ENCODE data around the gene LAMA5.

Gene LAMA5

DNA sequence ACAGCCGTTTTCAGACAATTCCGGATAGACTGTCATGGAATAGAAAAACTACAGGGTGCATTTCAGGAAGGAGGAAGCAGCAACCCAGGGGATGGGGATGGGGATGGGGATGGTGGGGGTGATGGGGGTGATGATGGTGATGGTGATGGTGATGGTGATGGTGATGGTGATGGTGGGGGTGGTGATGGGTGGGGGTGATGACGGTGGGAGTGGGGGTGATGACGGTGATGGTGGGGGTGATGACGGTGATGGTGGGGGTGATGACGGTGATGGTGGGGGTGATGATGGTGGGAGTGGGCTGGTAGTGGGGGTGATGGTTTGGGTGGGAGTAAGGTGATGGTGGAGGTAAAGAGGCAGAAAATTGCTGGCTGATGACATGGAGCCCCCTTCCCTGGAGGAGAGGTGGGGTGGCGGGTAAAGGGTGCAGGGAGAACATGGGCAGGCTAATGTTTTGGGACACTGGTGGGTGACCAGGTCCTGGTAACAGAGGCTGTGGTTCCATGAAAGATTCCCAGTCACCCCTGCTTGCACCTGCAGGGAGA, 17.5 kb downstream of the LAMA5 start:
- DNase-seq (ENCODE audit: low read depth) = no peak

DNA sequence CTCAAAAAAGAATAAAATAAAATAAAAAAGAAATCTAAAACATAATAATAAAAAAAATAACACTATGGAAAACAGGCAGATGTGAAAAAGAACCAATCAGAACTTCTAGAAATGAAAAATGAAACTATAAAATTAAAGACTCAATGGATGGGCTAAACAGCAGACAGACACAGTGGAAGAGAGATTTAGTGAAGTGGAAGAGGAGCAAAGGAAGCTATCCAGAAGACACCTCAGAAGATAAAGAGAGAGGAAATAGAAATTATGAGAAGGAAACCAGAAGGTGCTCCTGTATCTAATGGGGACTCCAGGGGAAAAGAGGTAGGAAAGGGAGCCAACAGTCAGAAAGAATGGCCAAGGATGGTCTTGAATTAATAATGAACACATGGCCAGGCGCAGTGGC, 18.5 kb downstream of the LAMA5 start:
- no peak for DNase-seq (ENCODE audit: low read depth)

DNA sequence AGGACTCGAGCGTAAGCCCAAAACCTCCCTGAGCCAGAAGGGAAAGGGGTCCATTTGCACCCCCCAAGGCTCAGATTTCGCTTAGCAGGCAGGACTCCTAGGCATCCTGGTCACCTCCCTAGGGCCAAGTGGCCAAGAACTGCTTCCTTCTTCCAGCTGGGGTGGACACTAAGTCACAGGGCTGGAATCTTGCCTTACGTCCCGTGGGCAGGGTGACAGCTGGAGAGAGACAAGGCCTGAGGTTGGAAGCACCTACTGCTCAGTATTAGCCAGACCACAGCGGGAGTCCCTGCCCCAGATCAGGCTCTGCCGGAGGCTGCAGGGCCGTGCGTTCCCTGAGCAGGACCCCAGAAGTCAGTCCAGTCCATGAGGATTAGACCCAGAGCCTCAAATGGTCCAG, 19.7 kb downstream of the LAMA5 start:
- DNase-seq (ENCODE audit: low read depth) = no peak

DNA sequence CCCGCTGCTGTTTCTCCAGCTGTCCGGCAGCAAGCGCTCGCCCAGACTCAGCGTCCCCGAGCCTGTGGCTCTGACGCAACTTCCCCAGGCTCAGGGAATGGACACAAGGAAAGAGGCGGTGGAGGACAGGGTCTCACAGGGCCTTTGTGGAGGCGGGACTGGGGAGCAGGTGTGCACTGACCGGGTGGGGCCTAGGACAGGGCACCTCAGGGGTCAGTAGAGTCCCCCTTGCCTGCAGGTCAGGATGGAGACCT, 20.0 kb downstream of the LAMA5 start:
- no peak for DNase-seq (ENCODE audit: low read depth)

DNA sequence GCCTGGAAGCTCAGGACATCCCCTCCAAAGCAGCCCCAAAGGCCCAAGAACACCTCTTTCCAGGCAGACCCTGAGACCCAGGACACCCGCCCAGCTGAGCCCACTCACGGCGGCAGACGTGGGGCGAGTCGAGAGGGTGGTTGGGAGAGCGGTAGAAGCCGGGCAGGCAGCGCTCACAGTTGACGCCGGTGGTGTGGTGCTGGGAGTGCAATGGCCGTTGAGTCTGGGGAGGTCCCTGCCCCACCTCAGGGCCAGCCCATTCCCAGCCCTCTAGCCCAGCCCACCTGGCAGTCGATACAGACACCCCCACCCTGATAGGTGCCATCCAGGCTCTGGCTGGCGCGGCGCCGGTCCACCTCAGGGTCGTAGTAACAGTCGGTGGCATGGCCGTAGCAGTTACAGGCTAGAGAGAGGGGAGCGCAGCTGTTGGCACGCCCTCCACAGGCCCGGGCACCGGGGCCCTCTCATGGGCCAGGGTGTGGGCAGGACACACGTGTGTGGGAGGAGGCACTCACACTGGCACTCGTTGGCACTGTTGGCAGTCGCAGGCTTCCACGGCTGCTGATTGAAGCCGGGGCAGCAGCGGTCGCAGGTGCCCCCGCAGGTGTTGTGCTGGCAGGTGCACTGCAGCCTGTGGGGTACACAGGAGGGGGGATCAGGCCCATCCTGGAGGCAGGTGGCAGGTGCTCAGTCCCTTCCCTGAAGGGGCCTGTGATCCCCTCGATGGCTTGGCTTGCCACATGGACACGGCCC, 20.5 kb downstream of the LAMA5 start:
- DNase-seq (ENCODE audit: low read depth) = no peak

DNA sequence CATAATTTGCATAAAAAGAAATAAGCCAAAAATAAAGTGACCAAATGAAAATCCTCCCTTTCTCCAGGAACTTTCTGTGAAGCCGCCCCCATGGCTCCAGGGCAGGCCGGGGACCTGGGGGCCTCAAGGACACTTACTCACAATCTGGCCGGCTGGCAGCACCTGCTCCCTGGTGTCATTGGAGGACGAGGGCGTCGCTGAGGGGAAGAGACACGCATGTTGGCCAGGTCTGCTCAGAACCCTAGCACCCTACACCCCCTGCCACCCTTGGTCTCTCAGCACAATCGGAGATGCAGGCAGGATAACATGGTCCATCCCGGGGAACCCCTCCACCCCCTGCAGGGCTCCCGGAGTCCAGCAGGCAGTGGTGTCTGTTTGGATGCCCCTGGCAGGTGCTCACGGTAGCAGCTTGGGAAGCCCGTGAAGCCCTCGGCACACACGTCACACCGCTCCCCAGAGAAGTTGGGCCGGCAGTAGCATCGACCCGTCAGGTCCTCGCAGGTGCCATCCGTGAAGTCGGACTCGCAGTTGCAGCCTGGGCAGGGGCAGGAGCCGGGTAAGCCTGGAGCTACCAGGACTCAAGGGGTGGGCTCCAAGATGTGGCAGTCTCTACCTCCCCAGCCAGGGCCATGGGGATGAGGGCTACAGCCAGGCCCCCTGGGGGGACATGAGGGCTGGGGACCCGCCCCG, 21.3 kb downstream of the LAMA5 start:
- DNase-seq (ENCODE audit: low read depth) = no peak

DNA sequence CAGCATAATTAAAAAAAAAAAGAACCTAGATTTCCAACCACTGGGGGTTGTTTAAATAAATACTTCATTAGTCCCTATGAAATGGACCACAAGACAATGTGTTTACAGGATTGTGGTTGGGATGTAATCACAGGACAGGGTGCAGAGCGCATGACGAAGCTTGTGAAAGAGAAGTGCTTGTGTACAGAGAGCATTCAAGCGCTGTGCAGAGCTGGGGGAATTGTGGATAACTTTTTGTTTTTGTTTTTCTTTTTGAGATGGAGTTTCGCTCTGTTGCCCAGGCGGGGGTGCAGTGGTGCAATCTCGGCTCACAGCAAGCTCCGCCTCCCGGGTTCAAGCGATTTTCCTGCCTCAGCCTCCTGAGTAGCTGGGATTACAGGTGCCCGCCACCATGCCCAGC, 22.3 kb downstream of the LAMA5 start:
- no peak for DNase-seq (ENCODE audit: low read depth)

DNA sequence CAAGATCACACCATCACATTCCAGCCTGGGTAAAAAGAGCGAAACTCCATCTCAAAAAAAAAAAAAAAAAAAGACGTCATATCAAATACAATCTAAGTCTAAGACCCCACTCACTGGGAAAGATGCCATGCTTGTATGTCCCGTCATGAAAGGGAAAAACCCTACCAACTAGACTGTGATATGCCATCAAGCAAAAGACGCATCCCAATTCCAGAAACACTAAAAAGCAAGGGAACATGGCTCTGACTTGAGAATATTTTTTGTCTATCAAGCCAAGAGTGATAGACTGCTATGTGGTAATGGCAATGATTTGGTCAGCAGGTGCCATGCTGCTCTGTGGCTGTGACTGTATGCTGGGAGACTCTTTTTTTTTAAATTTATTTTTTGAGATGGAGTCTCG, 23.0 kb downstream of the LAMA5 start:
- no peak for DNase-seq (ENCODE audit: low read depth)

DNA sequence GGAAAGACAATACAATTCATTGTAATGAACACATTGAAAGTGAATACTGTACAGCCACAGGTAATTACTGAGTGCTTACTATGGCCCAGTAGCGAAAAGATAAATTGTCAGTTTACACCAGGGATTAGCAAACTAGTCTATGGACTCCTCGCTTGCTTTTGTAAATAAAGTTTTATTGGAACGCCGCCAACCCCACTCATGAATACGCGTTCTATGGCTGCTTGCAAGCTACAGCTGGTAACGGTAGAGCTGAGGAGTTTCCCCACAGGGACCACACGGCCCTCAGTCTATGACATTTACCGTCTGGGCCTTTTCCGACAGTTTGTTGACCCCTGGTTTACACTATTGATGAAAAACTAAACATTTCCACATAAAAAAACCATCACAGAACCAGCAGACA, 24.2 kb downstream of the LAMA5 start:
- no peak for DNase-seq (ENCODE audit: low read depth)

DNA sequence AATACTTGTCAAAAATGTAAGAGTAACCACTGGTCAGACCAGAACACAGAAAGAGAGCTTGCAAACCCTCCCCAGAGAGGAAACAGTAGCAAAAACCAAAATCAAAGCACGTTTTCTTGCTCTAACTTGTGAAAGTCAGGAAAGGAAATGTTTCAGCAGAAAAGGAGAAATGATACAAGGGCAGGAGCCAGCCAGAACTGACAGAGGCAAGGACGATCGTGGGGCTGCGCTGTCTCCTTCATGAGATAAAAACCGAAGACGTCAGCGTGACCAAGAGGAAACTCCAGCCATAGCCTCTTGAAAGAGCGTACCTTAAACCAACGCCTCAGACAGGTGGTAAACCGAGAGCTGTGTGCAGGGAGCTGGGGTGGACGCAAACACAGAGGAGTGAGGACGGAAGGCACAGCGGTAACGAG, 27.5 kb downstream of the LAMA5 start:
- DNase-seq (ENCODE audit: low read depth) = no peak

DNA sequence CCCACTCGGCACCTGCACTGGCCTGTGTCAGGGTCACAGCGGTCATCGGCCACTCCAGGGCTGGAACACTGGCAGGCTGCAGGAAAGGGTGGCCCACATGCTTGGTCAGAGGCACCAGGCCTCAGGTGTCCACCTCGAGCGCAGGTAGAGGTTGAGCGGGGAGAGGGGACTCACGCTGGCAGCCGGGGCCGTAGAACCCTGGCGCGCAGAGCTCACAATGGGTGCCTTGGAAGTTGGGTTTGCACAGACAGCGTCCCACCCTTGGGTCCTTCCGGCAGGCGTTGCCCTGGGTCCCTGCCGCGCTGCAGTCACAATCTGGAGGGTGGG, 28.9 kb downstream of the LAMA5 start:
- no peak for DNase-seq (ENCODE audit: low read depth)

DNA sequence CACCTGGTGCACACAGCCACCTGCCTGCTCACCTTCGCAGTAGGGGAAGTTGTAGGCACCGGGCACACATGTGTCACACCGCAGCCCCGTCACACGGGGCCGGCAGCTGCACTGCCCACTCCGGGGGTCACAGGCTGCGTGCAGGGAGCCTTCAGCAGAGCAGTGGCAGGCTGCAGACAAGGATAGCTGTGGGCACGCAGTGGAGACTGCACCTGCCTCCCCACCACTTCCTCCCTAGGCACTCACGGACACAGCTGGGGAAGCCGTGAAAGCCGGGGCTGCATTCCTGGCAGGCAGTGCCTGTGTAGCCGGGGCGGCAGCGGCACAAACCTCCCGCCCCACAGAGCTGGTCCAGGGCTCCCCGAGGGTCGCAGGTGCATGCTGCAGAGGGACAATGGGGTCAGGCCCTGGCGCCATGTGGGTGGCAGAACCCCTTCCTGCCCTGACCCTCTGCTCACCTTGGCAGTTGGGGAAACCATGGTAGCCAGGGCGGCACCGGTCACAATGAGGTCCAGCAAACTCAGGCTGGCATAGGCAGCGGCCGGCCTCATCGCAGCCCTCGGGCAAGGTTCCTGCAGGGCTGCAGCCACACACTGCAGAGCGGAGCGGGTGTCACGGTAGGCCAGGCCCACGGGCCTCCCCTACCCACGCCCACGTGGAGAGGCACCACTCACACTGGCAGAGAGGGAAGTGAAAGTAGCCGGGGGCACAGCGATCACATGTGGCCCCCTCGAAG, 29.4 kb downstream of the LAMA5 start:
- no peak for DNase-seq (ENCODE audit: low read depth)

DNA sequence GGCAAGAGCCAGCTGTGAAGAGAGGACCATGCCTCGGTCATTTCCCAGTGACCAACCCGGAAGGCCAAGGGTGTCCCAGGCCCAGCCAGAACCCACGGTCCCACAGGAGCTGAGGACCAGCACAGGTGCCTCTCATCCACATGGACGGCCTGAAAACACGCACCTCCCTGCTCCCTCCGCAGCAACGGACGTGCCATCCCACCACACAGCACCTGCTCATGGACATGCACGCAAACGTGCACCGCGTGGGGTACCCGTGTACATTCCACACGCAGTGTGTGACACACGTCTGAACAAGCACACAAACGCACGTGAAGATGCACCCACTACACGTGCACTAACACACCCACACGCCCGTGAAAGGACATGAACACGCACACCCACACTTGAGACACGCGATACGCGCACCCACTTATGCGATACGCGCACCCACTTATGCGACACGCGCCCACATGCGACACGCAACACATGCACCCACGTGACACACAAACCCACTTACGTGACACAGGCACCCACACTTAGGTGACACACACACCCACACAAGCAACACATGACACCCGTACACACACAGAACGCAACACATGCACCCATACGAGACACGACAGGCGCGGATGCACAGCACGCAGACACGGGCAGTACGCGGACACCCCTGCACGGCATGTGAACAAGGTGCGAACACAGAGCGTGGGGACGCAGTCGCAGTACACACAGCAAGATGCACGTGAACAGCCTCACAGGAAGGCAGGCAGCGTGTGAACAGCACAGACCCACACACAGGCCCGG, 30.1 kb downstream of the LAMA5 start:
- no peak for DNase-seq (ENCODE audit: low read depth)

DNA sequence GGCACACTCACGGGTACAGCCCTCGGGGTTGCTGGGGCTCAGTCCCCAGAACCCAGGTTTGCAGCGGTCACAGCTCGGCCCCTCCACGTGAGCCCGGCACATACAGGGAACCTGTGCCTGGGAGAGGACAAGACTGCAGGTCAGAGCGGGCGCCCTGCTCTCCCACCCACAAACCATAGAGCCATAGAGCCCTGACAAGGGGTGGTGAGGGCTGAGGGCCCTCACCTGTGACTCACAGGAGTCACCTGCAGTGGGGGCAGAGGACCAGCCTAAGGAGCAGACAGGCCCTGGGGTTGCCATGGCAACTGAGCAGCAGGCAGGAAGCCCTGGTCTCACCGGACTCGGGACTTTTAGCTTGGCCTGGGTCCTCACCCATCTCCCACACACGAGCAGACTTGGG, 30.8 kb downstream of the LAMA5 start:
- DNase-seq (ENCODE audit: low read depth) = no peak

DNA sequence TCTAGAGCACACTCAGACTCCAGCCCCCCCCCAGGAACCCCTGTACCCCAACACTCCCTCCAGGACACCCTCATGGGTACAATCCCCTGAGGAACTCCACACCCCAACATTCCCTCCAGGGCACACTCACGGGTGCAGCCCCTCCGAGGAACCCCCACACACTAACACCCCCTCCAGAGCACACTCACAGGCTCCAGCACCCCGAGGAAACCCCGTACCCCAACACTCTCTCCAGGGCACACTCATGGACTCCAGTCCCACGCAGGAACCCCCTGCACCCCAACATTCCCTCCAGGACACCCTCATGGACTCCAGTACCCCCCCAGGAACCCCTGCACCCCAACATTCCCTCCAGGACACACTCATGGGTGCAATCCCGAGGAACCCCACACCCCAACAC, 31.6 kb downstream of the LAMA5 start:
- DNase-seq (ENCODE audit: low read depth) = no peak

DNA sequence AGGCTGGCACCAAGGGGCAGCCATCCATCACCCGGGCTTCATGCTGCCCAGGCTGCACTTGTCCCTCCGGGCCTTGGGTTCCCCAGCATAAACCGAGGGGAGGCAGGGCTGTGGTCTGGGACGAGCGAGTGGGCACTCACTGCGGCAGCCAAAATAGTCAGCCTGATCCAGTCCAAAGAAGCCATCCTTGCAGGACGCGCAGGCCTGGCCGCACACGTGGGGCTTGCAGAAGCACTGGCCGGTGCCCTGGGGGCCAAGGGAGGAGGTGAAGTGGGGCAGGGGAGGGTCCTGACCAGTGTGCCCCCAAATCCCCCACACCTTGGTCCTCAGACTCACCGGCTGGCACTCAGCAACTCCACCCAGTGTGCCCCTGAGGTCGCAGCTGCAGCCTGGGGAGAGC, 32.2 kb downstream of the LAMA5 start:
- DNase-seq (ENCODE audit: low read depth) = no peak

DNA sequence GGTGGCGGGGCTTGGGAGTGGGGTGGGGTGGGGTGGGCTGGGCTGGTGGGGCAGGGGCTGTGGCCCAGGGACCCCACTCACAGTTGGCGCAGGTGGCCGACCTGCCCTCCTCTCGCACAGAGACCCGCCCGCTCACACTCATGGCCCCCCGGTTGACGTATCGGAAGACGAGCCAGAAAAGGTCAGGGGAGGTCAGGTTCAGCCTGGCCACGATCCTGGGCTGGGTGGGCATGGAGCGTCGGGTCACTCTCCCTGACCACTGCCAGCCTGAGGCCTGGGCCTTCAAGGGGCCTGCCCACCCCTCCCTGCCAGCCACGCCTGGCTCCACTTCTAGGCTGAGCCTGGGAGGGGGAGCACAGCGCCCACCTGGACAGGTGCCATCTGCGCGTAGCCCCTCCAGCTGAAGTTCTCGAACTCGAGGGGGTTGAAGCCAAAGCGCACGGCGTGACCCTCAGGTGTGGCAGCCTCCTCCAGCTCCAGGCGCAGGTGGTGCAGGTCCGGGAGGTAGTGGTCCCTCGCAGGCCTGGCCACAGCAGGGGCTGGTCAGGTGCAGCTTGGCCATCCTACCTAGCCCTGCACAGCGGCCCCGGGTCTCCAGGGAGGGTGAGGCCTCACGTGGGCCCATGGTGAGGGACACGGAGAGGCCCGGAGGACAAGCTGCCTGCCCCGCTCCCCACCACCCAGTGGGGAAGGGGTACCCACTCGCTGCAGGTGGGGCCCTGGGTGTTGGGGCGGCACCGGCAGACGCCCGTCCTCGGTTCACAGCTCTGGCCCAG, 33.1 kb downstream of the LAMA5 start:
- no peak for DNase-seq (ENCODE audit: low read depth)

DNA sequence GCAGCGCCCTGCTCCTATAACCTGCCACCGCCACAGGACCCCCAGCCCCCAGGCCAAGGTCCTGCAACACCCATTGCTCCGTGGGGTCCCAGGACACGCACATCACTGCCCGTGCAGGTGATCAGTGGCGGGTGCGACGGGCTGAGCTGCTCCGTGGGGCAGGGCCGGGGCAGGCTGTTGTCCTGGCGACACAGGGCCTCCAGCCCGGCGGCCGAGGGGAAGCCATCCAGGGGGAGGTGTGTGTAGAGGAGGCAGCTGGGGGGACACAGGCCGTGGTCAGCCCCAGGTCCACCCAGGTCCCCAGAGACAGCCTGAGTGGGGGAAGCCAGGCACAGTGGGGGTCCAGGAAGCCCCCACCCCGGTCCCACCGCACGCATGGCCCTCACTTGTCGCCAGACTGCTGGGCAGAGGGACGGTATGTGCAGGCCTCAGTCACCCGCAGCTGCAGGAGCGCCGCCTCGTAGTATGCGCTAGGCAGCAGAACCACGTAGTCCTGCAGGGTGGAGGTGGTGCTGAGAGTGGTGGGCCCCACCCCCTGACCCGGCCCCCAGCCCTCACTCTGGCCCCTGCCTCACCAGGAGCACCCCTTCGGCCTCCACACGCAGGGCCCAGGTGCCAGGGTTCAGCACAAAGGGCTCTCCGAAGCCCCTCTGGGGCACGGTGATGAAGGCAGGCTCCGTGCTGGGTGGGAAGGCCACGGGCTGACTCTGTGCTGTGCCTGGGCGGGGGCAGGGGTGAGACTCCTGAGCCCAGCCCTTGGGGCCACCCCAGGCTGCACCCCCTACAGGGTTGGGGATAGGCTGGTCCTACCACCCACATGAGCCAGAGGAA, 33.9 kb downstream of the LAMA5 start:
- no peak for DNase-seq (ENCODE audit: low read depth)

DNA sequence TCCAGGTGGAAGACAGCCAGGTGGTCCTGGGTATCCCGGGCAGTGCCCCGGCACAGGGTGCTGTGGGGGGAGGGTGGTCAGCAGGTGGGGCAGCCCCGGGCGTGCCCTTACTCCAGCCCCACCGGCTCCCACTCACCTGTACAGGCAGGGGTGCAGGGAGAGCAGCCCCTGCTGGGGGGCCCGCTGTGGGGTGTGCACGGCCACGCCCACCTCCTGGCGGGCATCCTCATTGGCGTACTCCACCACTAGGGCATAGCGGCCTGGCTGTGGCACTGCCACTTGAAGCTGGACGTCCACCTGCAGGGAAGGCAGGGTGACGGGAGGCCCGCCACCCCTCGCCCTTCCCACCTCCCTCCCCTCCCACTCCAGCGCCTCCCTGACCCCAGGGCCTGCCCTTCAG, 34.7 kb downstream of the LAMA5 start:
- DNase-seq (ENCODE audit: low read depth) = no peak

DNA sequence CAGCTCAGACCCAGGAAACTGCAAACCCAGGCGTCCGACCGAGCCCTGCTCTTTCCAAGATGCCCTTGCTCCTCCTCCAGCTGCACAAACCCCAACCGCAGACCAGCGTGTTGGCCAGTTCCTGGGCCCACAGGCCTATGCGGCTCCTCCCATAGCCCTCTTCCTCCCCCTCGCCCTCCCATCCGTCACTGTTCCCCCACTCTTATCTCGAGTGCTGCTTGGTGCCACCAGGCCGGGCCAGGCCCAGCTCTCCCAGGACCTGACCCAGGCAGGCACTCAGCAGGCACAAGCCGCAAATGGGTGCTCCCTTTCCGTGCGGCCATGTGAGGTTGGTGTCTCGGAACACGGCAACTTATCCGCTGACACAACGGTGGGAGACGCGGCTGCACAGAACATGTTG, 35.8 kb downstream of the LAMA5 start:
- DNase-seq (ENCODE audit: low read depth) = no peak

Measured in CMK (cell line).